Colonic mucosa (tissue), 4 donors: ENCODE measurements around the gene SLC9A3. TPM values are rescaled to one million over a fixed set of nuclear protein-coding genes. Genes with fewer than 3 reads are reported as not detected.

Experiments
- DNase-seq: peaks from one replicate; pipeline ENCODE4 v3.0.0-alpha.2; 2020
- H3K27ac ChIP-seq: fragments of 200-600 bp; one replicate; pipeline ENCODE4 v1.8.0; 2021
- H3K27me3 ChIP-seq: fragments of 200-600 bp; one replicate; pipeline ENCODE4 v1.8.0; 2021
- H3K36me3 ChIP-seq: fragments of 200-600 bp; one replicate; pipeline ENCODE4 v1.8.0; 2021
- H3K4me1 ChIP-seq: fragments of 200-600 bp; one replicate; pipeline ENCODE4 v1.8.0; 2021; ENCODE audit warnings: mild to moderate bottlenecking
- H3K4me3 ChIP-seq: fragments of 200-600 bp; one replicate; pipeline ENCODE4 v1.8.0; 2021
- H3K9ac ChIP-seq, 2 donors: one replicate each; pipeline ENCODE4 v1.7.0; 2013; ENCODE audit warnings: control low read depth in 2 of 2, low read depth in 2 of 2, low read length in 2 of 2
- H3K9me3 ChIP-seq: fragments of 200-600 bp; one replicate; pipeline ENCODE4 v1.8.0; 2021
- intact Hi-C: fragments of 100-400 bp; cut with DNase I; formaldehyde crosslinking; loops from one replicate; pipeline ENCODE4 v1.14.1; 2022
- total RNA-seq, 2 donors: library from RNA; stranded (reverse); fragmentation: NEBNext Ultra II Directional in 1 of 2; extraction: Animal tissue kit (Norgen Biotek cat#: 25700) in 1 of 2; gene quantifications; one replicate each; pipeline ENCODE4 v1.2.1, GENCODE V29; 2021
- TF ChIP-seq, protein P1 (sequence below): fragments of 200-600 bp; IDR thresholded peaks from one replicate; pipeline ENCODE4 v1.8.0; 2022; ENCODE audit warnings: antibody characterized with exemption, mild to moderate bottlenecking
- donor health status: healthy.
- donor health status: DM: no; HTN: no; CAD: no.
- donor health status: DM: no; HTN: no; CAD: no.

The SLC9A3 gene
- total RNA-seq, 2 donors from 2014 or later: 70.0 to 78.8 TPM

DNA sequence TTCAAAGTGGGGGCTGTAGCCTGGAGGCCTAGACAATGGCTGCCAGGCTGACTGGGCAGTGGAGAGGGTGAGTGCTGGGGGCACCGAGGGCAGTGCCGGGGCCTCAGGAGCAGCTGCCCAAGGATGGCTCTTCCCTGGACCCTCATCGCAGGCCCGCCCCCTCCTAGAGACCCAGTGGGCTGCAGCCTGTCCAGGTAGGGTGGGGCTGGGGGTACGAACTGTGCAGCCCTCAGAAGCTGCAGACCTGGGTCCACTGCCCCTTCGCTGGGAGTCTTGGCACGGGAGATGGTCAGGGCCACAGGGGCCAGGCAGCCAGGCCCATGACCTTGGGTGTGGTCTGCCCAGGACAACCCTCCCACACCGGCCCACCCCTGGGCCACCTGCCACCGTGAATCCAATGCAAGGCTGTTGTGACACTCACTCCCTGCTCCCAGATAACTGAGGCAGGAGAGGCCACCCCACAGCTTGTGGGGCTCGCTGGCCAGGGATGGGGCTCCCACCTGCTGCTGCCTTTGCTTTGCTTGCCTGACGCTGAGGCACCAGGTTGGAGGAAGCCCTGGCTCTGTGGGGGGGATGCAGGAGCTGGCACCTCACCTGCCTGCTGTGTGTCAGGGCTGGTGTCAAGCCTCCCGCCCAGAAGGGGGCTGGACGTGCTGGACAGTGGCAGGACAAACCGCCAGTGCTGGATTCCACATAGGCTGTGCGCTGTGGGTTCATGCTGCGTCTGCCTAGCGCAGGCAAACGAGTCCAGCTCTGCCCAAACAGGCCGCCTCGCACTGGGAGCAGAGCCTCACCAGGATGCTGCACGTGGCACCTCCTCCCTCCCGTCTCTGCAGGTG lies 23.1 kb upstream of the SLC9A3 start:
- DNase-seq: peak; percentile 39
- Histone ChIP-seq H3K36me3 (no peaks in the 10 kb centered on the region), H3K27ac (peak overlapping the region; percentile 27), H3K27me3 (peaks cover 5% of the 10 kb centered on the region), H3K9ac (peak overlapping the region; percentile 12 to 24), H3K9me3 (no peaks in the 10 kb centered on the region), H3K4me1 (peaks cover 16% of the 10 kb centered on the region), H3K4me3 (no peak overlapping the region)
- TF ChIP-seq, protein P1, sequence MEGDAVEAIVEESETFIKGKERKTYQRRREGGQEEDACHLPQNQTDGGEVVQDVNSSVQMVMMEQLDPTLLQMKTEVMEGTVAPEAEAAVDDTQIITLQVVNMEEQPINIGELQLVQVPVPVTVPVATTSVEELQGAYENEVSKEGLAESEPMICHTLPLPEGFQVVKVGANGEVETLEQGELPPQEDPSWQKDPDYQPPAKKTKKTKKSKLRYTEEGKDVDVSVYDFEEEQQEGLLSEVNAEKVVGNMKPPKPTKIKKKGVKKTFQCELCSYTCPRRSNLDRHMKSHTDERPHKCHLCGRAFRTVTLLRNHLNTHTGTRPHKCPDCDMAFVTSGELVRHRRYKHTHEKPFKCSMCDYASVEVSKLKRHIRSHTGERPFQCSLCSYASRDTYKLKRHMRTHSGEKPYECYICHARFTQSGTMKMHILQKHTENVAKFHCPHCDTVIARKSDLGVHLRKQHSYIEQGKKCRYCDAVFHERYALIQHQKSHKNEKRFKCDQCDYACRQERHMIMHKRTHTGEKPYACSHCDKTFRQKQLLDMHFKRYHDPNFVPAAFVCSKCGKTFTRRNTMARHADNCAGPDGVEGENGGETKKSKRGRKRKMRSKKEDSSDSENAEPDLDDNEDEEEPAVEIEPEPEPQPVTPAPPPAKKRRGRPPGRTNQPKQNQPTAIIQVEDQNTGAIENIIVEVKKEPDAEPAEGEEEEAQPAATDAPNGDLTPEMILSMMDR: no peak
- intact Hi-C loops: no loop called here

DNA sequence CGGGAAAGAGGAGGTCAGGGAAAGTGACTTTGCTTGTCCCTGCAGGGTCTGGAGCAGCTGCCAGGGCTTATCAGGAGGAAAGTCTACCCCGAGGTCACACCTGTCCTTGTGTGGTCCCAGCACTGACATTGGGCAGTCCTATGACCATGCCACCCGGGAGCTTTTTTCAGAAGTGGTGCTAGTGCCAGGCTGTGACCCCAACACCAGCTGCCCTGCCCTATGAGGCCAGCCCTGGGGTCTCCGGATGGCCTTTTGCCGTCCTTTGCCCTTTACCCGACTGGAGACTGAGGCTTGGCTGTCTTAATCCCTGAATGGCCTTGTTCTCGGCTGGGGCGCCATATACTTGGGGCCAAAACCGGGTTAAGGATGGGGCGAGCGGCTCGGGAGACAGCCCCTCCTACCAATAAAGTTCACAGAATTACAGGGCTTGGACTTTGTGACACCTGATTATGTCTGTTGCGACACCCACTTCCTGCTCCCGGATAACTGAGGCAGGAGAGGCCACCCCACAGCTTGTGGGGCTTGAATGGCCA lies 22.2 kb upstream of the SLC9A3 start:
- no peak overlapping the region for H3K27ac ChIP-seq
- no peaks in the 10 kb centered on the region for H3K36me3 ChIP-seq
- H3K27me3 ChIP-seq: peaks cover 5% of the 10 kb centered on the region
- peak; percentile 76 for DNase-seq
- H3K9me3 ChIP-seq: no peaks in the 10 kb centered on the region
- H3K4me3 ChIP-seq: no peak overlapping the region
- TF ChIP-seq, protein P1: no peak
- peak overlapping the region in 1 of 2 donors; percentile 24 for H3K9ac ChIP-seq
- peaks cover 16% of the 10 kb centered on the region for H3K4me1 ChIP-seq
- intact Hi-C loops: no loop called here

DNA sequence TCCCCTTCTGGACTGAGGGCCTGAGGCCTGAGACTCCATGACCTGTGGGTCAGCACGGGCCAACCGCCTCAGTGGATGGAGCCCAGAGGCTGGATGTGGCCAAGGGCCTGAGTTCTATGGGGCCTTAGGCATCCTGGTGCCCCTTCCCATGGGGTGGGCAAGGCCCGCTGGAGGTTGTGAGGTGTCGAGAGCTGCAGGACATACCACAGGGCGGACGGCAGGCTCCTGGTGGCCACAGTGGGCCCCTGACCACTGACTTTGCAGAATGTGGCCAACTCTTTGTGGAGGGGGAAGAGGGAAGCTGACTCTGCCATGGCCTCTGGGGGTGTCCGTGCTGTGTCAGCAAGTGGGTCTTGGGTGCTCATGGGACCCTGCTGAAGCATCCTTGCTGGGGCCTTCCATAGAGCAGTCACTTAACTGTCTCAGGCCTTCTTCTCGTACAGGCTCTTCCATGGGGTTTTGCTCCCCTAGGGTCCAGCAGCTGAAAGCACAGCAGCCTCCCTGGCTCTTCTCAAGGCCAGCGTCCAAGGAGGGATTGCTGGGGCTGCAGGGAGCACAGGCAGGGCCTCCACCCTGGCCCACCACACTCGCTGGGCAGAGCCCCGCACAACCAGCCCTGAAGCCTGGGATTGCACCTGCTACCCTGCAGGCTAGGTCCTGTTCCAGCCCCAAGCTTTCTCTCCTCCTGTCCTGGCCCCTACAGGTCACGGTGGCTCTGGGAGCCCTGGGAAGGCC lies 21.6 kb upstream of the SLC9A3 start:
- H3K4me3 ChIP-seq: no peak overlapping the region
- TF ChIP-seq, protein P1: no peak
- no peak for DNase-seq
- intact Hi-C loops: no loop called here
- peak overlapping the region in 1 of 2 donors; percentile 3 for H3K9ac ChIP-seq
- H3K27me3 ChIP-seq: peaks cover 5% of the 10 kb centered on the region
- H3K9me3 ChIP-seq: no peaks in the 10 kb centered on the region
- no peak overlapping the region for H3K27ac ChIP-seq
- H3K36me3 ChIP-seq: no peaks in the 10 kb centered on the region
- H3K4me1 ChIP-seq: peaks cover 16% of the 10 kb centered on the region

DNA sequence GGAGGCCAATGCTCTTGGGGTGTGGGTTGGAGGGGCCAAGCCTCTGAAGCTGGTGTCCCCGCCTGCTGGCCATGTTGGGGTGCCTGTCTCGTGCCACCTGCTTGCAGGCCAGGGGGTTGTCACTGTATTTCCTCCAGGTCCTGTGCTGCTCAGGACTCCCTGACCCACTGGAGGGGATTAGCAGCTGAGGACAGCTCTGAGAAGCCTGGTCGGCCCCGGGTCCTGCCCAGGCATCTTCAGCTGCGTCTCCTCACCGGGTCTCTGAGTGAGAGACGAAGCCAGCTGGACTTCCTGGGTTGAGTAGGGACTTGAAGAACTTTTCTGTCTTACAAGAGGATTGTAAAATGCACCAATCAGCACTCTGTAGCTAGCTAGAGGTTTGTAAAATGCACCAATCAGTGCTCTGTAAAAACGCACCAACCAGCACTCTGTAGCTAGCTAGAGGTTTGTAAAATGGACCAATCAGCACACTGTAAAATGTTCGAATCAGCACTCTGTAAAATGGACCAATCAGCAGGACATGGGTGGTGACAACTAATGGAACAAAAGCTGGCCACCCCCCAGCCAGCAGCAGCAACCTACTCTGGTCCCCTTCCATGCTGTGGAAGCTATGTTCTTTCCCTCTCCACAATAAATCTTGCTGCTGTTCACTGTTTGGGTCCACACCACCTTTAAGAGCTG lies 20.6 kb upstream of the SLC9A3 start:
- DNase-seq: no peak
- H3K36me3 ChIP-seq: no peaks in the 10 kb centered on the region
- H3K27ac ChIP-seq: no peak overlapping the region
- H3K4me1 ChIP-seq: peaks cover 16% of the 10 kb centered on the region
- H3K9me3 ChIP-seq: no peaks in the 10 kb centered on the region
- peaks cover 9% of the 10 kb centered on the region for H3K27me3 ChIP-seq
- H3K4me3 ChIP-seq: no peak overlapping the region
- intact Hi-C loops: no loop called here
- TF ChIP-seq, protein P1: no peak
- H3K9ac ChIP-seq: peak overlapping the region in 1 of 2 donors; percentile 32
